Tibial artery (tissue), 4 donors: ENCODE measurements around the gene OAS1.

Source experiments
- DNase-seq, 2 donors: peaks; one replicate each; pipeline ENCODE4 v3.0.0-alpha.2; 2019
- H3K27ac ChIP-seq, 2 donors: fragments of 200-600 bp; sonication (generic) in 1 of 2; 1 replicate in 1 of 2; 2 replicates in 1 of 2; pipeline ENCODE4 v1.5.1; 2018 to 2019; ENCODE audit warnings: mild to moderate bottlenecking in 1 of 2
- H3K27me3 ChIP-seq, 2 donors: fragments of 200-600 bp; sonication (generic) in 1 of 2; one replicate each; pipeline versions ENCODE4 v1.5.1 to v1.6.0; 2016 to 2019
- H3K36me3 ChIP-seq, 3 donors: fragments of 200-600 bp; sonication (generic) in 2 of 3; one replicate each; pipeline ENCODE4 v1.5.1; 2016 to 2019; ENCODE audit warnings: mild to moderate bottlenecking in 2 of 3
- H3K4me1 ChIP-seq, 4 donors: fragments of 200-600 bp; sonication (generic) in 2 of 4; 1 replicate in 3 of 4; 2 replicates in 1 of 4; pipeline ENCODE4 v1.5.1; 2016 to 2019
- H3K4me3 ChIP-seq, 2 donors: fragments of 200-600 bp; sonication (generic) in 1 of 2; 1 replicate in 1 of 2; 2 replicates in 1 of 2; pipeline ENCODE4 v1.5.1; 2018 to 2019; ENCODE audit warnings: mild to moderate bottlenecking in 2 of 2
- H3K9me3 ChIP-seq, 3 donors: fragments of 200-600 bp; sonication (generic) in 1 of 3; one replicate each; pipeline ENCODE4 v1.5.1; 2016 to 2019
- CTCF ChIP-seq, 2 experiments: fragments of 200-600 bp in 1 of 2; fragments of 450-650 bp in 1 of 2; IDR thresholded peaks; one replicate each; pipeline ENCODE4 v1.5.1; 2017 to 2019; ENCODE audit warnings: antibody characterized with exemption in 2 of 2, mild to moderate bottlenecking in 1 of 2, moderate library complexity in 1 of 2
- intact Hi-C: fragments of 100-400 bp; cut with DNase I; formaldehyde crosslinking; loops from one replicate; pipeline ENCODE4 v1.15.0; 2023; ENCODE audit warnings: low total_unique reads

OAS1 gene

DNA sequence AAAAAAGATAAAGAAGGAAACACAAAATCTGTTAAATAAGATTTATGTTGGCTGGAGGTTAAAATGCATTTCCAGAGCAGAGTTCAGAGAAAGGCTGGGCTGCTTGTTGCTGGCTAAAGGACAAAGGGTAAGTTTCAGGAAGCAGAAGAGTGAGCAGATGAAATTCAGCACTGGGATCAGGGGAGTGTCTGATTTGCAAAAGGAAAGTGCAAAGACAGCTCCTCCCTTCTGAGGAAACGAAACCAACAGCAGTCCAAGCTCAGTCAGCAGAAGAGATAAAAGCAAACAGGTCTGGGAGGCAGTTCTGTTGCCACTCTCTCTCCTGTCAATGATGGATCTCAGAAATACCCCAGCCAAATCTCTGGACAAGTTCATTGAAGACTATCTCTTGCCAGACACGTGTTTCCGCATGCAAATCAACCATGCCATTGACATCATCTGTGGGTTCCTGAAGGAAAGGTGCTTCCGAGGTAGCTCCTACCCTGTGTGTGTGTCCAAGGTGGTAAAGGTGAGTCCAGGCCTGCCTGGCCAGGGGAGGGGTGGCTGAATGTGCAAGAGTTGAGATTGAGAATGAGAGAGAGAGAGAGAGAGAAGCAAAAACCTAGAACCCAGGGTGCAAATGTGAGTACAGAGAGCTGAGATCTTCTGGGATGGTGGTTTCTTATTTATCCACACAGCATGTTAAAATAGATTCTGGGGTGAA, at the start of gene OAS1:
Gene OAS1, plus strand, starts transcription at position 251 of the 703 bp plus-strand sequence. Its CDS starts 78 bp downstream, at position 329.
- Histone ChIP-seq H3K9me3 (no peaks in the 10 kb centered on the region), H3K36me3 (peaks cover 0 to 12% (median 0%) of the 10 kb centered on the region in 3 donors), H3K27me3 (no peaks in the 10 kb centered on the region), H3K27ac (no peak within 1 kb of the TSS), H3K4me3 (peak within 1 kb of the TSS; percentile 38 to 40), H3K4me1 (peaks cover 0 to 39% (median 18%) of the 10 kb centered on the region in 4 donors)
- peak in 1 of 2 donors; percentile 28 for DNase-seq
- no peak for TF ChIP-seq CTCF (IDR thresholded peaks at IDR 0.05)
- intact Hi-C loops = no loop called here

- H3K27ac ChIP-seq = no peak overlapping the region
- H3K36me3 ChIP-seq = no peaks in the 10 kb centered on the region
- no peak for DNase-seq
- H3K9me3 ChIP-seq = no peaks in the 10 kb centered on the region
- no peak overlapping the region for H3K4me3 ChIP-seq
- intact Hi-C loops = no loop called here
- H3K27me3 ChIP-seq = peaks cover 0 to 9% of the 10 kb centered on the region in 2 donors
- no peaks in the 10 kb centered on the region for H3K4me1 ChIP-seq
- TF ChIP-seq CTCF (IDR thresholded peaks at IDR 0.05) = no peak
These were observed 47.5 kb upstream of the OAS1 start for GRCh38 chr12:112859291-112859690.

- TF ChIP-seq CTCF (IDR thresholded peaks at IDR 0.05) = no peak
- Histone ChIP-seq H3K4me1 (no peaks in the 10 kb centered on the region), H3K36me3 (no peaks in the 10 kb centered on the region), H3K27me3 (peaks cover 0 to 9% of the 10 kb centered on the region in 2 donors), H3K4me3 (no peak overlapping the region), H3K9me3 (no peaks in the 10 kb centered on the region), H3K27ac (no peak overlapping the region)
- intact Hi-C loops = no loop called here
- no peak for DNase-seq
These were observed 46.6 kb upstream of the OAS1 start for GRCh38 chr12:112860181-112860580.

DNA sequence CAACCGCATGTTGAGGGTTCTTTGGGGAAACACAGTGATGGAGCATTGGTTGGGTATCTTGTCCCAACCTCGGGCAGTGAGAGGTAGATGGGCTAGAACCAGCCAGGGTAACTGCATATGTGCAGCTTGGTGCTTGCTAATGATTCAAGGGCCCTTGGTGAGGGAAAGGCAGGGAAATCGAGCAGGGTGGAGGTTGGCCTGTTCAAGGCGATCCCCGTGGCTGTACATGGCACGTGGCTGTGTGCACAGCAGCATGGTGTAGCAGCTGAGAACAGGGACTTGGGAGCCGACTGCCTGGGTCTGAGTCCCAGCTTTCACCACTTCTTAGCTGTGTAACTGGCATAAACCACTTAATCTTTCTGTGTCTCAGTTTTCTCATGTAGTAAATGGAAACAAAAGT, 45.5 kb upstream of the OAS1 start:
- no peak for DNase-seq
- H3K9me3 ChIP-seq = no peaks in the 10 kb centered on the region
- H3K4me1 ChIP-seq = no peaks in the 10 kb centered on the region
- H3K27me3 ChIP-seq = peaks cover 0 to 9% of the 10 kb centered on the region in 2 donors
- no peak overlapping the region for H3K27ac ChIP-seq
- H3K4me3 ChIP-seq = no peak overlapping the region
- H3K36me3 ChIP-seq = no peaks in the 10 kb centered on the region
- intact Hi-C loops = no loop called here
- TF ChIP-seq CTCF (IDR thresholded peaks at IDR 0.05) = no peak

DNA sequence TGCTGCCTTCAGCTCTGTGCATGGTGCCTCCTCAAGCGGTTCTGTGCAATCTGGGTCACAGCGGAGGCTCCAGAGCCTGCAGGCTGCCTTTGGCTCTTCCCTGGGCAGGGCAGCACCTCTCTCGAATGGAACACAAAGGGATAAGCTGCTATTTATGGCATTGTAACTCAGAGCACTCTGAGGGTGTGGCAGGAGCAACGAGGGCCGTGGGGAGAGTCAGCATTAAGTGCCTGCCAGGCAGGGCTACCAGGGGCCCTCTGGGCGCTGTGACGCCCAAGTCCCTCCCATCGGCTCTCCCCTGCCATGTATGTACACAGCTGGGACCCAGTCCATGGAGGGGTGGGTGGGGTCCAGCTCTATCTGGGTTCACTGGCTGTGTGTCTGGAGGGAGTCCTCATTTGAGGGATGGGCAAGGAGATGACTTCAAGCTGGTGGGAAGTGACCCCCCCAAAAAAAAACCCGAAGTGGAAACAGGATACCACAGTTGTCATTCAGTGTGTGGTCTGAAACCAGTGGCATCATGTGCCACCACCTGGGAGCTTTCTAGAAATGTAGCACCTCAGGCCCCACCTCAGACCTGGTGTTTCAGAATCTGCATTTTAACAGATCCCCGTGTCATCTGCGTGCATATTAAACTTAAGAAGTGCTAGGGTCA, 44.0 kb upstream of the OAS1 start:
- no peak for DNase-seq
- Histone ChIP-seq H3K4me3 (no peak overlapping the region), H3K36me3 (no peaks in the 10 kb centered on the region), H3K9me3 (no peaks in the 10 kb centered on the region), H3K4me1 (no peaks in the 10 kb centered on the region), H3K27ac (no peak overlapping the region), H3K27me3 (peaks cover 0 to 20% of the 10 kb centered on the region in 2 donors)
- no peak for TF ChIP-seq CTCF (IDR thresholded peaks at IDR 0.05)
- intact Hi-C loops = no loop called here
